ENCODE measurements around the gene GPALPP1.

DNA sequence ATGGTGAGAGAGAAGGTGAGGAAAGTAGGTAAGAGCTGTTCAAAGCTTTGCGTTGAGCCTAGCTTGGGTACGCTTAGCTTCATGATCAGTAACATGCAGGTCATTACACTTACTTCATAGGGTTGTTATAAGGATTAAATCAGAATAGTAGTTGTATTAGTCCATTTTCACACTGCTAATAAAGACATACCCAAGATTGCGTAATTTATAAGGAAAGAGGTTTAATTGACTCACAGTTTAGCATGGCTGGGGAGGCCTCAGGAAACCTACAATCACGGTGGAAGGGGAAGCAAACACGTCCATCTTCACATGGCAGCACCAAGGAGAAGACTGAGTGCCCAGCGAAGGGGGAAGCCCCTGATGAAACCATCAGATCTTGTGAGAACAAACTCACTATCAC is 21.9 kb downstream of the GPALPP1 start:
- TF ChIP-seq POLR2A (IDR thresholded peaks at IDR 0.05), result no peak
- TF ChIP-seq, protein P1, sequence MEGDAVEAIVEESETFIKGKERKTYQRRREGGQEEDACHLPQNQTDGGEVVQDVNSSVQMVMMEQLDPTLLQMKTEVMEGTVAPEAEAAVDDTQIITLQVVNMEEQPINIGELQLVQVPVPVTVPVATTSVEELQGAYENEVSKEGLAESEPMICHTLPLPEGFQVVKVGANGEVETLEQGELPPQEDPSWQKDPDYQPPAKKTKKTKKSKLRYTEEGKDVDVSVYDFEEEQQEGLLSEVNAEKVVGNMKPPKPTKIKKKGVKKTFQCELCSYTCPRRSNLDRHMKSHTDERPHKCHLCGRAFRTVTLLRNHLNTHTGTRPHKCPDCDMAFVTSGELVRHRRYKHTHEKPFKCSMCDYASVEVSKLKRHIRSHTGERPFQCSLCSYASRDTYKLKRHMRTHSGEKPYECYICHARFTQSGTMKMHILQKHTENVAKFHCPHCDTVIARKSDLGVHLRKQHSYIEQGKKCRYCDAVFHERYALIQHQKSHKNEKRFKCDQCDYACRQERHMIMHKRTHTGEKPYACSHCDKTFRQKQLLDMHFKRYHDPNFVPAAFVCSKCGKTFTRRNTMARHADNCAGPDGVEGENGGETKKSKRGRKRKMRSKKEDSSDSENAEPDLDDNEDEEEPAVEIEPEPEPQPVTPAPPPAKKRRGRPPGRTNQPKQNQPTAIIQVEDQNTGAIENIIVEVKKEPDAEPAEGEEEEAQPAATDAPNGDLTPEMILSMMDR (IDR thresholded peaks at IDR 0.05), result no peak

Data from thyroid gland (tissue), 4 donors.